SK-N-MC (cell line): ENCODE results near the gene TRAF3IP3.

Experiments used
- EZH2 ChIP-seq: fragments of 200-600 bp; sonication (generic); IDR thresholded peaks from one replicate; pipeline ENCODE4 v1.6.1; 2017; ENCODE audit warnings: antibody characterized with exemption
- FOXP2 ChIP-seq: optimal IDR thresholded peaks from 2 replicates; pipeline ENCODE3; 2011; ENCODE audit warnings: mild to moderate bottlenecking, moderate library complexity; ENCODE audit not compliant: insufficient read depth; ENCODE audit errors: extremely low read length, control extremely low read depth
- POLR2AphosphoS5 ChIP-seq: IDR thresholded peaks from 2 replicates; pipeline ENCODE4 v1.6.1; 2012; ENCODE audit warnings: mild to moderate bottlenecking, low read depth, low read length, borderline replicate concordance

DNA sequence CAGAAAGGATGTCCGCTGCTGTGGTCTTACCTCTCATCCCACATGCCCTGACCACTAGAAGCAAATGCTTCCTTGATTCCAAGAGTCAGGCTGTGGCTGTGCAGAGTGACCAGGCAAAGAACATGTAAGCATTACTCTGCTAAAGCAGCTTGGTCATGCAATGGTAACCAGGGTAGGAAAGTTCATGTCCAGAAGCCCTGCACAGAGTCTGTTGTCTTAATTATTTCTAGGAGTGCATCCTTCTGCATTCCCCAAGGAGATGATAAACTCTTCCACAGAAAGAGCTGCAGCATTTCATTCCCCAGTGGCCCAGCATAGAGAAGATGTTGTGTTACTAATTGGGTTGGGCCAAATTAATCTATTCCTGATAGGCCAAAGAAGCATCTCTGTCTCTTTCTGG is 61.8 kb downstream of the TRAF3IP3 start:
- TF ChIP-seq EZH2 (no peak), POLR2AphosphoS5 (no peak), FOXP2 (no peak)
